Measurements from ENCODE around the gene PNPLA7.

GRCh38 chr9:137515338-137515724 is 34.9 kb downstream of the PNPLA7 start:
- TF ChIP-seq, protein P1, sequence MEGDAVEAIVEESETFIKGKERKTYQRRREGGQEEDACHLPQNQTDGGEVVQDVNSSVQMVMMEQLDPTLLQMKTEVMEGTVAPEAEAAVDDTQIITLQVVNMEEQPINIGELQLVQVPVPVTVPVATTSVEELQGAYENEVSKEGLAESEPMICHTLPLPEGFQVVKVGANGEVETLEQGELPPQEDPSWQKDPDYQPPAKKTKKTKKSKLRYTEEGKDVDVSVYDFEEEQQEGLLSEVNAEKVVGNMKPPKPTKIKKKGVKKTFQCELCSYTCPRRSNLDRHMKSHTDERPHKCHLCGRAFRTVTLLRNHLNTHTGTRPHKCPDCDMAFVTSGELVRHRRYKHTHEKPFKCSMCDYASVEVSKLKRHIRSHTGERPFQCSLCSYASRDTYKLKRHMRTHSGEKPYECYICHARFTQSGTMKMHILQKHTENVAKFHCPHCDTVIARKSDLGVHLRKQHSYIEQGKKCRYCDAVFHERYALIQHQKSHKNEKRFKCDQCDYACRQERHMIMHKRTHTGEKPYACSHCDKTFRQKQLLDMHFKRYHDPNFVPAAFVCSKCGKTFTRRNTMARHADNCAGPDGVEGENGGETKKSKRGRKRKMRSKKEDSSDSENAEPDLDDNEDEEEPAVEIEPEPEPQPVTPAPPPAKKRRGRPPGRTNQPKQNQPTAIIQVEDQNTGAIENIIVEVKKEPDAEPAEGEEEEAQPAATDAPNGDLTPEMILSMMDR (IDR thresholded peaks at IDR 0.05): no peak
- TF ChIP-seq POLR2A (IDR thresholded peaks at IDR 0.05): no peak

Data from lower leg skin (tissue), 3 donors.